HG03159 (cell line): Measurements from ENCODE around the gene COPS7A.

Experiments used
- ATAC-seq: cut with Tn5 transposase; IDR thresholded peaks from one replicate; pipeline ENCODE4 v1.9.1; 2021; ENCODE audit warnings: mild to moderate bottlenecking, moderate library complexity; ENCODE audit not compliant: unreplicated experiment

COPS7A gene

DNA sequence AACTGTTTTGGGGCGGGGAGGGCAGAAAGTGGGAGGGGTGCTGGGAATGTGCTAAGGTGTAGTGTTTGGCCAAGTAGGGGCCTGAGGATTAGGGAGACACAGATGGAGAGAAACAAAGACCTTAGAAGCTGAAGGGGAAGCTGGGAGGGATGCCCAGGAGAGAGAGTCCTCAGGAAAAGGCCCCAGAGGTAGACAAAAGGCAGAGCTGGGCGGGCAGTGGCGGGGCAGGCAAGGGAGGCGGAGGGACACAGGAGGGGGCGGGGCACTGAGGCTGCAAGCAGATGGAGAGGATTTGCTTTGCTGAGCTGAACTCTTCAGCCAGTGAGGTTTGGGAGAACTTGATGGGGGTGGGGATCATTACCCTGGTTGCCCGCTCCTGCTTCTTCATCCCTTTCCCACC, 45.1 kb downstream of the COPS7A start:
- ATAC-seq = no peak

DNA sequence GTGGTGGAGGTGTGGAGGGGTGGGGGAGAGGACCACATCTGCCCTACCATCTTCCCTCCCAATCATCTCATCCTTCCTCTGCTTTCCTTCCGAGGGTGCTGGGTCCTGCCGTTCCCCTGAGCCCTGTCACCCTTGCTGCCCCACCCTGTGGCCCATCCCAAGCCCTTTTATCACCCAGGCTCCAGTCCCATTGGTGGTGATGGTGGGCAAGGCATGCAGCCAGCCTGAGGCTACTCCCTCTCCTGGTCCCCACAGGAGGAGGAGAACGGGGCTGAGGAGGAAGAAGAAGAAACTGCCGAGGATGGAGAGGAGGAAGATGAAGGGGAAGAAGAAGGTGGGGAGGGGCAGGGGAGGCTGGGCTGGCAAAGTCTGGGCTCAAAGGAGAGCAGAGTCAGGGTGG, 45.8 kb downstream of the COPS7A start:
- ATAC-seq = no peak

DNA sequence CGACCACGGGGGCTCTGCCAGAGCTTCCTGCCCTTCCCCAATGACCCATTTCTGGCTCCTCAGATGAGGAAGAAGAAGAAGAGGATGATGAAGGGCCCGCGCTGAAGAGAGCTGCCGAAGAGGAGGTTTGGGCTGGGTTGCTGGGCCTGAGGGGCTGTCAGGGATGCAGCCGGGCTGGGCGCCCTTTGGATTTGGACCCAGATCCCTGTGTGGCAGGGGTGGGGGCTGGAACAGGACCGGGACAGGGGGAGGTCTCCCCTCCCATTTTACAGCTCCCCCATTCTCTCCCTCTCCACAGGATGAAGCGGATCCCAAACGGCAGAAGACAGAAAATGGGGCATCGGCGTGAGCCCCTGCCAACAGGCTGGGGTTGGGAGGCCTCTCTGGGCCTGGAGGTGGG, 46.2 kb downstream of the COPS7A start:
- ATAC-seq = no peak

DNA sequence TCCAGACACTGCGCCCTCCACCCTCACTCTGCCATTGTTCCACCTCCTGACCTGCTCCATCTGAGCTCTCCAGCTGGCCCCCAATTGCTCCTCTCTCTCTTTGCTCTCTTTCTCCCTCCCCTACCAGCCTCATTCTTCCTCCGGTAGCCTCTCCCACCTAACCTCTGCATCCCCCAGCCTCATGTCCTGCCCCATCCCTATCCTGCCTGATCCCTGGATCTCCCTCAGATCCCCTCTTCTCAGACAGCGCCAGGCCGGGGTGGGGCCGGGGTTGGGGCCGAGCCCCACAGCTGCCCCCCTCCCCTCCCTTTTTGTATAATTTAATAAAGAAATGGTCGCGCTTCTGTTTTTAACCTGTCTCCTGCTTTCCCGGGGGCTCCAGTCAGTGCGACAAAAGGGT, 46.8 kb downstream of the COPS7A start:
- ATAC-seq = no peak

DNA sequence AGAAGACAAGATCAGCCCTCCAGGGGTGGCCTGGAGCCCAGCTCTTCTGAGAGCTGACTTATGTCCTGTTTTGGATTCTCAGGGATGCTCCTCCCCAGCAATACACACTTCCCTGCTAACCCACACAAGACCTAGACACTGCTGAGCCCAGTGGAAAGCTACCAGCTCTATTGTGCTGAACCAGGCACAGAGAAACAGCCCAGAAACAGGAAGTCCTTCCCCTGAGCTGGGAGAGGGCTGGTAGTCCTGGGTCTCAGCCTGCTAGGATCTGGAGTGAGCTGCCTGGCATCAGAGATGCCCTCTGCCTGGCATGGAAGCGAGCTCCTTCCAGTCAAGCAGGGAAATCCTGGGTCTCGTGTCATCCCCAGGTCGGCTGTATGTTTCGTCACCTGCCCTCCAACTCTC, 47.2 kb downstream of the COPS7A start:
- ATAC-seq = no peak

DNA sequence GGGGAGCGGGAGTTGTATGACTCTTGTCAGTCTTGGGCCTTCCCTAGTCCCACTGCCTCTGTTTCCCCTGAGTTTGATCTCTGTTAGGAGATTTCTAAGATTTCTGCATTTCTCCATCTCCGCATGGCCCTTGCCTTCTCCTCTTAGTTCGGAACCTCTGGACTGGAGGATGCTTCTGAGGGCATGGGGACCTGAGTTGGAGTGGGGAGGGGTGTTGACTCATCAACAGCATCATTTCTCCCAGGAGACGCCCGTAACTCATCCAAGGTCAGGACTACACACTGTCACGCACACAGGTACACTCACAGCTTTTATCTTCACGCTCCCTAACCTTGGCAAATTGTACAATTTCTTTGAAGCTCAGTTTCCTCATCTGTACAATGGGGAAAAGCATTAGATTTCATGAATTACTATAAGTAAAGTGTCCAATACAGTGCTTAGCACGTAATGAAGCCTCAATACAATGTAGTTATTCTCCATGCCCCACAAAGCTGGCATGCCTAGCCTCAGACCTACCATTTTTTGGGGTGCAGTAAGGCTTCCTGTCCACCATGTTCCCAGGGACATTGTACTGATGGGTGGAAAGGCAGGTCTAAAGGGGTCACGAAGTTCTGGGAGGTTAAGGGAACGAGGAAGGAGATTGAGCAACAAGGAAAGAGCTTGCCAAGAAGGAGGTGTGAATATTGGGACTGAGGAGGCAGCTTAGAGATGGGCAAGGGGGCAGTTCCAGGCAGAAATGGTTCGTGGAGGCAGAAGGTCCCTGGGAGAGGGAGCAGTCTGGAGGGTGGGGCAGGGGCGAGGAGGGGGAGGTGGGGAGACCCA, 47.9 kb downstream of the COPS7A start:
- ATAC-seq = no peak

DNA sequence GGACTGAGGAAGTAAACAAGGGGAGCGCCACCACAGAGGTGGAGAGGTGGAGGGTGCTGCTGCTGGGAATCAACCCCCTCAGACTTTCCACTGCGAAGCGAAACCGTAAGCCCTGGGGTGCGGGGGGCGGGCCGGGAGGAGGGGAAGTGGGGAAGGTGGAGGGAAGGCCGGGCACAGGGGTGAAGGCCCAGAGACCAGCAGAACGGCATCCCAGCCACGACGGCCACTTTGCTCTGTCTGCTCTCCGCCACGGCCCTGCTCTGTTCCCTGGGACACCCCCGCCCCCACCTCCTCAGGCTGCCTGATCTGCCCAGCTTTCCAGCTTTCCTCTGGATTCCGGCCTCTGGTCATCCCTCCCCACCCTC, 48.5 kb downstream of the COPS7A start, which contains the start of gene LAG3:
LAG3 (plus strand) TSS at position 190 of the 365 bp plus-strand sequence. CDS start 333 bp downstream, outside the sequence.
- no peak for ATAC-seq

DNA sequence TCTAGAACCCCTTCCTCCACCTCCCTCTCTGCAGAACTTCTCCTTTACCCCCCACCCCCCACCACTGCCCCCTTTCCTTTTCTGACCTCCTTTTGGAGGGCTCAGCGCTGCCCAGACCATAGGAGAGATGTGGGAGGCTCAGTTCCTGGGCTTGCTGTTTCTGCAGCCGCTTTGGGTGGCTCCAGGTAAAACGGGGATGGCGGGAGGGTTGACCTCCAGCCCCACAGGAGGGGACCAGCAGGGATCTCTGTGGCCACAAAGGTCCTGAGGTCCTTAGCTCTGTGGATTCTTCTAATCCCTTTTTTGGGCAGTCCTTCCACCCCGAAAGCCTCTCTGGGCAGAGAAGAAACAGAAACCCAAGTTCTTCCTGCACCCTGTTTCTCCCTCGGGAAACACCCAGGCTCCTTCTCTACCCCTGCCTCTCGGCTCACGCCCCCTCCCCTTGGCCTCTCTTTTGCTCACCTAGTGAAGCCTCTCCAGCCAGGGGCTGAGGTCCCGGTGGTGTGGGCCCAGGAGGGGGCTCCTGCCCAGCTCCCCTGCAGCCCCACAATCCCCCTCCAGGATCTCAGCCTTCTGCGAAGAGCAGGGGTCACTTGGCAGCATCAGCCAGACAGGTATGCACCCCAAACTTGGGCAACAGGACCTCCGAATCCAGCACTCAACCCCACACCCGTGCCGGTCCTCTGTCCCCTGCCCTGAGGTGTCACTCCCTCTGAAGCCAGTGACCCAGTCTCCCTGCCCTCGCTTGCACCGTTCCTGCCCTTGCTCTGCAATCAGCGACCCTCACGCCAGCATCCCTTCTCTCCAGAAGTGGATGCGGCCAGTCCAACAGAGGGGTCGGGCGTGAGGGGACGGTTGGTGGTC, 49.1 kb downstream of the COPS7A start:
- no peak for ATAC-seq

DNA sequence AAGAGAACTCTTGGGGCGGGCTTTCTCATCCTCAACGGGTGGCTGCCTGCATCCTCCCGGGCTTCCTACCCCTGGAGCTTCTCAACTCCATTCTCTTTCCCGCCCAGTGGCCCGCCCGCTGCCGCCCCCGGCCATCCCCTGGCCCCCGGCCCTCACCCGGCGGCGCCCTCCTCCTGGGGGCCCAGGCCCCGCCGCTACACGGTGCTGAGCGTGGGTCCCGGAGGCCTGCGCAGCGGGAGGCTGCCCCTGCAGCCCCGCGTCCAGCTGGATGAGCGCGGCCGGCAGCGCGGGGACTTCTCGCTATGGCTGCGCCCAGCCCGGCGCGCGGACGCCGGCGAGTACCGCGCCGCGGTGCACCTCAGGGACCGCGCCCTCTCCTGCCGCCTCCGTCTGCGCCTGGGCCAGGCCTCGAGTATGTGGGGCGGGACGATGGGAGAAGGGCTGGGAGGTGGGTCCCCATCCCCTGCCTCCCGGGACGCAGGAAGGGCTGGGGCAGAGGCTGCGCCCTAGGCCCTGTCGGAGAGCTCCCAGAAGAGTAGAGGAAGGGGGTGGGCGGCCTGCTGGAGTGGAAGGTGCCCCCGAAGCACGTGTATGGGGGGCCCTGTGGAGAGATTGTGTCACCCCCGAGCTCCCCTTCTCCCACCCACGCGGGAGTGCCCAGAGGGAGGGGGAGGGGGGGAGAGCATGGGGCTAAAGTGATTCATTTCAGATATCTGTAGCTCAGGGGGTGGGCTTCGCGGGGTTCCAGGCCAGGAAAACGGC, 49.9 kb downstream of the COPS7A start:
- ATAC-seq = no peak

DNA sequence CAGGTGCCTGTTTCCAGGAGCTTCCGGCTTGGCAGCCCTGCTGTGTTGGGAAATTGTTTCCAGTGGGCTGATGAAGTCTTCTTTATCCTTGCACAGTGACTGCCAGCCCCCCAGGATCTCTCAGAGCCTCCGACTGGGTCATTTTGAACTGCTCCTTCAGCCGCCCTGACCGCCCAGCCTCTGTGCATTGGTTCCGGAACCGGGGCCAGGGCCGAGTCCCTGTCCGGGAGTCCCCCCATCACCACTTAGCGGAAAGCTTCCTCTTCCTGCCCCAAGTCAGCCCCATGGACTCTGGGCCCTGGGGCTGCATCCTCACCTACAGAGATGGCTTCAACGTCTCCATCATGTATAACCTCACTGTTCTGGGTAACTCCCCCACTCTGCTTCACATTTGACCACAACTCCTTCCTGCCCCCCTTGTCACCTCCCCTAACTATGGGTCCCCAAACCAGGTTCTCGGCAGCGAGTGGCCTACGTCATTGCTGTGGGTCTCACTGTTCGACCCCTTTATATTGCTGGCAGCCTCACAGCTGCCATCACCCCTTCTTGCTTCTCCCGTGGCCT, 50.7 kb downstream of the COPS7A start:
- no peak for ATAC-seq

DNA sequence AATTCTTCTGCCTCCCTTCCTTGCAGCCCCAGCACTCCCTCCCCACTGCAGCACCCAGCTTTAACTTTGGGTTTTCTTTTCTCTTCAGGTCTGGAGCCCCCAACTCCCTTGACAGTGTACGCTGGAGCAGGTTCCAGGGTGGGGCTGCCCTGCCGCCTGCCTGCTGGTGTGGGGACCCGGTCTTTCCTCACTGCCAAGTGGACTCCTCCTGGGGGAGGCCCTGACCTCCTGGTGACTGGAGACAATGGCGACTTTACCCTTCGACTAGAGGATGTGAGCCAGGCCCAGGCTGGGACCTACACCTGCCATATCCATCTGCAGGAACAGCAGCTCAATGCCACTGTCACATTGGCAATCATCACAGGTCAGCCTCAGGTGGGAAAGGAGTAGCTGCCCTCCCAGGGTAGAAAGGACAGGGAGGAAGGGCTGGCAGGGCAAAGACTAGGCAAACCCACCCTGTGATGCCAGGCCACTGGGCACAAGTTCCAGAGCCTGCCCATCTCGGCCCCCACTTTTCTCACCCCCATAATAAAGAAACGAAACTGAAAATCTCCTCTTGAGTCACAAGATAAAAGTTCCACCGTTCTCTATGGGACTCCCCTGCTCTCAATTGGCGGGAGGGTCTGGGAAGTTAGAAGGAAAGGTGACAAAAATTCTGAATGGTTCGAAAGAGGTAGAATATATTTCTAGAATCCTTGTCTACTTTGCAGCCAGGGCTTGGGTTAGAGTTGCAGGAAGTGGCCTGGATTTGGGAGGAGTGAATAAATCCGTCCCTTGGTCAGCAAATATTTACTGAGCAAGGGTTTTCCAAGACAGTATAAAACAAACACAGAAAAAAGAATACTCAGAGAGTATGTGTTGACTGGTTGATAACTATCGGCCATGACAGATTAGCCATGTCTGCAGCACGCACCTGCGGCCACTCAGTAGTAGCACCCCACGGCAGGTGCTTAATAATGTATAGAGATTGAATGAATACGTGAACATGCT, 51.6 kb downstream of the COPS7A start:
- no peak for ATAC-seq

DNA sequence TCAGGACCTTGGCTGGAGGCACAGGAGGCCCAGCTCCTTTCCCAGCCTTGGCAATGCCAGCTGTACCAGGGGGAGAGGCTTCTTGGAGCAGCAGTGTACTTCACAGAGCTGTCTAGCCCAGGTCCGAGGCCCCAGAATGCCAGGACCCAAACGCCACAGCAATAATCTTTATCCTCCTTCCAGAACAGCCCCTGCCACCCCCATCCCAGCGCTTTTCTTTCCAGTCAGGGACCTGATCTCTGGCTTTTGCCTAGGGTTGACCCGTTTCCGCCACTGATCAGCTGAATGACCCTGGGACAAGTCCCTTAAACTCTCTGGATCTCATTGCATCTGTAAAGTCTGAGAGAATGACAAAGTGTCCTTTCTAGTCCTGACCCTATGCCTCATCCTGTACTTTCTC, 53.5 kb downstream of the COPS7A start:
- ATAC-seq = no peak

DNA sequence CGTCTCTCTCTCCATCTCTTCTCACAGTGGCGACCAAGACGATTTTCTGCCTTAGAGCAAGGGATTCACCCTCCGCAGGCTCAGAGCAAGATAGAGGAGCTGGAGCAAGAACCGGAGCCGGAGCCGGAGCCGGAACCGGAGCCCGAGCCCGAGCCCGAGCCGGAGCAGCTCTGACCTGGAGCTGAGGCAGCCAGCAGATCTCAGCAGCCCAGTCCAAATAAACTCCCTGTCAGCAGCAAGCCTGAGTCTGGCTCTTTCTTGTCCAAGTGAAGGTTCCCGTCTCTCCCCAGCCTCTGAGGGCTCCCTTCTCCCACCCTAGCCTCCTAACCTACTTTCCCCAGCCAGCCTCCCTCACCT, 54.3 kb downstream of the COPS7A start:
- ATAC-seq = no peak

DNA sequence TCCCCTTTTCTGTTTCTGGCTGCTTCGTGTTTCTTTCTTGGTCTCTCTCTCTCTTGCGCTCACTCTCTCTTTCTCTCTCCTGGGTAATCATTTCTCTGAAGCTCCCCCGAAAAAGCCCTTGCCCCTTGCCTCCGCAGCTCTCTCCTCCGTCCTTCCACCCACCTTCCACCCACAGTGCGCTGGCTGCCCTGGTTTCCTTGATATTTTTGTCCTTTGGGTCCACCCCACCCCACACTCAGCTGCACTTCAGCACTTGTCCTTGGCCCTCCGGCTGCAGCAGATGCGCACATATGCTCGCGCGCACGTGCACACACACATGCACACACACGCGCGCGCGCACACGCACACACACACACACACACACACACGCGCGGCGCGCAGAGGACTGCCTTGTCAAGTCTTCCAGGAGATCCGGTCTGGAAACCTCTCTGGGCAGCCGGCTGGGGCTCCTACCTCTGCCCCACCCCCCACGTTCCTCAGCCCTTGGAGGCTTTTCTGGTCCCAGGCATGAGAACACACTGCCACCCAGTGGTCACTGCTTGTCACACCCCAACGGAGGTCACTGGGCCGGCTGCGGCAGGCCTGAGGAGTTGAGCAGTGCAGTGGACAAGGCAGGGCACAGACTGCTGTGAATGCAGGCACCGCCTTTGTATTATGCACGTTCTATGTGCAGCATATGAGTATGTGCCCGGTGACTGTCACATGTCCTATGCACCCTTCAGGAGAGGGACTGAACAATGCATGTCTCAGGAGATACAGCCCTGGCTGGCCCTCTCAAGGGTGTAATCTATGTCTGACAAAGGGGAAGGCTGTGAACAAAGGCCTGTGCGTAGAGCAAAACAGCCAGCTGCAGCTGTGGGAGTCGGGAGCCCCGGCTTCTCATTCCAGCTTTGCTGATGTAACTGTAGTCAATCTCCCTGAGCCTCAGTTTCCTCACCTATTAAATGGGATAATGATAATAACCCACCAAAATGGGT, 55.0 kb downstream of the COPS7A start:
- ATAC-seq = no peak

DNA sequence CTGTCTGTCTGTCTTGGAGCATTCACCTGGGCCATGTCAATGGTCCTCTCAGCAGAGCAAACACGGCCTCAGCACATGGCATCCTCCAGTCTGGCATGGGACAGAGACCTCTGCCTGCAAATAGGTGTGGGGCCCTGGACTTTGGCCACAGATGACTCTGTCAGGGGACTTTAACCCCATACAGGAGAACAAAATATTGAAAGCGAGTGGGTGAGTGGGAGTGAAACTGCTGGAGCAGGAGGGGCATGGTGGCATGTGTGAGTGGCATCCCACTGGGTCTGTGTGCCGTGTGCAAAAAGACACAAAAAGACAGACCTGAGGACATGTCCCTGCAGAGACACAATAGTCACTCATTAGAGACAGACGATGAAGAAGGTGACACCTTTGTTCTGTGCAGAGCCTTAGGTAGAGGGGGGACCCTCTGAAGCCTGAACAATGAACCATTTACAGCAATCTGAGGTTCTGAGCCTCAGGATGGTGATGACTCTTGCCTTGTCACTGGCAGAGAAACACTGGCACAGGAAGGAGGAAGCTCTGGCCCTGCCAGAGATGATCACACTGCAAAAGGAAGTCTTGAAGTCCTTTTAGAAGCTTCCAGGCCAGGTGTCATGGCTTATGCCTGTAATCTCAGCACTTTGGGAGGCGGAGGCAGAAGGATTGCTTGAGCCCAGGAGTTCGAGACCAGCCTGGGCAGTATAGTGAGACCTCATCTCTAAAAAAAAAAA, 56.0 kb downstream of the COPS7A start:
- ATAC-seq = no peak

DNA sequence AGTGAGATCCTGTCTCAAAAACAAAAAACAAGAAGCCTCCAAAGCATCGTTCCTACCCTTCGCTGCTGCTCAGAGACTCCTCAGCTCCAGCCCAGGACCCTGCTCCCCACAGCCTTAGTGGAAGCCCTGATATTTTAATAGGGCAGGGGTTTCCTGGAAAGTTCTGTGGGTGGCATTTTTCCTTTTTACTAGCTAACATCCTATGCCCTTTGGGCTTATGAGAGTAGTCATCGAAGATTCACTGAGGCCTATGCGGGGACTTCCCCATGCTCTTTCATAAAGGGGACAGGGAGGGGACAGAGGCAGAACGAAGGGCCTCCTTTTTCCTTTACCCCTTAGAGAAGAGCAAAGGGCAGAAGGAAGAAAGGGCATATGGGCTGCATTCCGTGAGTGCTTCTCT, 56.7 kb downstream of the COPS7A start:
- ATAC-seq = no peak
